SK-N-SH (cell line): ENCODE data around the gene RABEP2. TPM values are rescaled to one million over a fixed set of nuclear protein-coding genes. Genes with fewer than 3 reads are reported as not detected.
A peak's percentile ranks its signal among the peaks of the same experiment; 100 is the strongest.

Experiments used
- CTCF ChIA-PET: fragments of 300-600, 350-600 bp; formaldehyde crosslinking; extraction: SDS; loops from one replicate; lab custom pipeline; 2021; lab: Yijun Ruan, JAX
- POLR2A ChIA-PET: fragments of 350-600 bp; sonication (Branson Sonifier 250); formaldehyde crosslinking; extraction: SDS; loops from one replicate; lab custom pipeline; 2020; ENCODE audit warnings: antibody characterized with exemption, inconsistent platforms; lab: Yijun Ruan, JAX
- DNase-seq: peaks from one replicate; pipeline ENCODE4 v3.0.0; 2012
- H2AFZ ChIP-seq: fragments of 200-600 bp; sonication (generic); 2 replicates; pipeline ENCODE4 v1.8.1; 2016; ENCODE audit warnings: antibody characterized with exemption, mild to moderate bottlenecking, low read depth
- H3F3A ChIP-seq: fragments of 200-600 bp; sonication (generic); replicated peaks from 2 replicates; pipeline ENCODE3; 2016; ENCODE audit warnings: antibody characterized with exemption, mild to moderate bottlenecking; ENCODE audit not compliant: insufficient read depth
- H3K27ac ChIP-seq, 2 experiments: fragments of 200-500 bp in 1 of 2; fragments of 200-600 bp in 1 of 2; sonication (Bioruptor generic) in 1 of 2; sonication (generic), shearing (Covaris generic) in 1 of 2; 2 replicates each; pipeline versions ENCODE4 v1.5.1 to v1.6.1; 2014 to 2016; ENCODE audit warnings: low read depth in 2 of 2, inconsistent platforms in 1 of 2, low read length in 1 of 2, mild to moderate bottlenecking in 1 of 2, mixed read lengths in 1 of 2
- H3K27me3 ChIP-seq: fragments of 200-600 bp; sonication (generic), shearing (Covaris generic); 2 replicates; pipeline ENCODE4 v1.6.1; 2016; ENCODE audit warnings: mixed run types; ENCODE audit not compliant: insufficient read depth
- H3K36me3 ChIP-seq, 2 experiments: fragments of 200-500 bp in 1 of 2; fragments of 200-600 bp in 1 of 2; sonication (Bioruptor generic) in 1 of 2; sonication (generic) in 1 of 2; replicated peaks in 1 of 2; 2 replicates each; pipeline versions ENCODE3 to v1.5.1; 2014 to 2016; ENCODE audit warnings: low read length in 1 of 2, mild to moderate bottlenecking in 1 of 2; ENCODE audit not compliant: insufficient read depth in 2 of 2, control insufficient read depth in 1 of 2
- H3K4me1 ChIP-seq, 2 experiments: fragments of 200-500 bp in 1 of 2; fragments of 200-600 bp in 1 of 2; sonication (Bioruptor generic) in 1 of 2; sonication (generic), shearing (Covaris generic) in 1 of 2; 2 replicates each; pipeline versions ENCODE4 v1.5.1 to v1.6.1; 2014 to 2016; ENCODE audit warnings: low read depth in 1 of 2, low read length in 1 of 2, mixed run types in 1 of 2; ENCODE audit not compliant: insufficient read depth in 2 of 2, control insufficient read depth in 1 of 2
- H3K4me2 ChIP-seq: fragments of 200-600 bp; sonication (generic), shearing (Covaris generic); 2 replicates; pipeline ENCODE4 v1.6.1; 2017; ENCODE audit warnings: mixed run types
- H3K4me3 ChIP-seq, 2 experiments: fragments of 200-500 bp in 1 of 2; fragments of 200-600 bp in 1 of 2; sonication (Bioruptor generic) in 1 of 2; sonication (generic), shearing (Covaris generic) in 1 of 2; 2 replicates each; pipeline versions ENCODE4 v1.5.1 to v1.8.1; 2014 to 2016; ENCODE audit warnings: low read depth in 2 of 2, inconsistent platforms in 1 of 2, low read length in 1 of 2, mild to moderate bottlenecking in 1 of 2, mixed read lengths in 1 of 2, moderate library complexity in 1 of 2
- H3K79me2 ChIP-seq: fragments of 200-600 bp; sonication (generic); 2 replicates; pipeline ENCODE4 v1.8.1; 2017; ENCODE audit warnings: mild to moderate bottlenecking; ENCODE audit not compliant: insufficient read depth
- H3K9ac ChIP-seq: fragments of 200-600 bp; sonication (generic); 2 replicates; pipeline ENCODE4 v1.6.1; 2017; ENCODE audit warnings: mixed run types
- H3K9me2 ChIP-seq: fragments of 200-600 bp; sonication (generic); 2 replicates; pipeline ENCODE4 v1.6.1; 2017; ENCODE audit warnings: mixed run types
- H3K9me3 ChIP-seq: fragments of 200-600 bp; sonication (generic); 2 replicates; pipeline ENCODE4 v1.6.1; 2017; ENCODE audit warnings: mixed run types, mild to moderate bottlenecking, moderate library complexity
- H4K20me1 ChIP-seq: fragments of 200-600 bp; sonication (generic); 2 replicates; pipeline ENCODE4 v1.6.1; 2017; ENCODE audit warnings: mild to moderate bottlenecking, mixed run types; ENCODE audit not compliant: insufficient read depth
- CTCF ChIP-seq: fragments of 200-600 bp; sonication (generic); IDR thresholded peaks from 2 replicates; pipeline ENCODE4 v1.6.1; 2017; ENCODE audit warnings: antibody characterized with exemption, mild to moderate bottlenecking, moderate library complexity
- ELF1 ChIP-seq: IDR thresholded peaks from 2 replicates; pipeline ENCODE4 v1.4.0; 2012
- EZH2phosphoT487 ChIP-seq: fragments of 200-600 bp; sonication (generic); IDR thresholded peaks from 2 replicates; pipeline ENCODE4 v1.6.1; 2017; ENCODE audit warnings: low read depth, mixed run types, mild to moderate bottlenecking, antibody characterized with exemption, moderate library complexity, borderline replicate concordance
- FOXJ3 ChIP-seq: sonication (generic); formaldehyde crosslinking; IDR thresholded peaks from 2 replicates; pipeline ENCODE4 v1.5.1; 2020; ENCODE audit warnings: mild to moderate bottlenecking, missing genetic modification reagents
- IRF3 ChIP-seq: fragments of 150-350 bp; IDR thresholded peaks from 2 replicates; pipeline ENCODE4 v1.6.1; 2016; ENCODE audit warnings: mild to moderate bottlenecking, low read depth, low read length
- PBX3 ChIP-seq: IDR thresholded peaks from 2 replicates; pipeline ENCODE4; 2012
- POLR2AphosphoS5 ChIP-seq: IDR thresholded peaks from 2 replicates; pipeline ENCODE4 v1.6.1; 2012; ENCODE audit warnings: low read depth, low read length
- RAD21 ChIP-seq: IDR thresholded peaks from 2 replicates; pipeline ENCODE4 v1.6.1; 2012; ENCODE audit warnings: mild to moderate bottlenecking, low read length
- TAF1 ChIP-seq: IDR thresholded peaks from 2 replicates; pipeline ENCODE4 v1.6.1; 2012; ENCODE audit warnings: low read depth, mild to moderate bottlenecking, low read length, moderate library complexity, borderline replicate concordance
- TCF12 ChIP-seq: IDR thresholded peaks from 2 replicates; pipeline ENCODE4 v1.4.0; 2012
- TEAD4 ChIP-seq: IDR thresholded peaks from 2 replicates; pipeline ENCODE4 v1.4.0; 2012; ENCODE audit warnings: mild to moderate bottlenecking, borderline replicate concordance; ENCODE audit not compliant: insufficient read depth
- USF1 ChIP-seq: IDR thresholded peaks from 2 replicates; pipeline ENCODE4 v1.4.0; 2012; ENCODE audit warnings: low read depth, borderline replicate concordance
- USF2 ChIP-seq: fragments of 150-350 bp; IDR thresholded peaks from 2 replicates; pipeline ENCODE4 v1.6.1; 2017; ENCODE audit warnings: antibody characterized with exemption, low read length, low read depth, borderline replicate concordance
- ZBTB33 ChIP-seq: IDR thresholded peaks from 2 replicates; pipeline ENCODE4 v1.4.0; 2012; ENCODE audit warnings: low read depth, borderline replicate concordance
- WGBS: methylation state at CpG from one replicate; pipeline ENCODE4 v1.1.6; 2017; ENCODE audit warnings: low lambda C conversion rate; 5-methylcytosine and 5-hydroxymethylcytosine counted together
- polyA plus RNA-seq, 3 experiments: library from polyadenylated mRNA; depleted of rRNA; stranded (reverse); fragments of >200 nt; gene quantifications; 2 replicates each; pipeline ENCODE4 v1.2.3, GENCODE V29; 2012

The RABEP2 gene
- polyA plus RNA-seq, 1 of the 3 experiments (the other 2 are of a cell fraction): 46.1 TPM

GRCh38 chr16:28915181-28915580 is 9.9 kb downstream of the RABEP2 start (continued):
- no peak for TF ChIP-seq ZBTB33
- TF ChIP-seq TEAD4: peak; percentile 31; the same call in 1 of the 2 replicates
- TF ChIP-seq ELF1: no peak
- no peak for TF ChIP-seq CTCF
- no peak for TF ChIP-seq TAF1
- TF ChIP-seq IRF3: no peak
- no peak for TF ChIP-seq USF2
- peak; percentile 90 for TF ChIP-seq TCF12
- TF ChIP-seq PBX3: peak; percentile 57

GRCh38 chr16:28913946-28914724 is 10.9 kb downstream of the RABEP2 start:
- Histone ChIP-seq H3K9me3 (no peaks in the 10 kb centered on the region), H3F3A (peaks cover 14% of the 10 kb centered on the region), H3K27ac (no peak overlapping the region), H3K79me2 (no peaks in the 10 kb centered on the region), H3K4me1 (no peaks in the 10 kb centered on the region), H3K36me3 (peaks cover 6 to 12% of the 10 kb centered on the region in 2 experiments), H3K9ac (no peak overlapping the region), H2AFZ (no peak overlapping the region), H3K4me2 (no peak overlapping the region), H3K27me3 (no peaks in the 10 kb centered on the region), H3K9me2 (no peaks in the 10 kb centered on the region), H4K20me1 (no peaks in the 10 kb centered on the region), H3K4me3 (no peak overlapping the region)
- POLR2A ChIA-PET: no interaction called here
- WGBS: 97% methylated on average over 23 of the region's 29 CpGs
- no peak for DNase-seq
- CTCF ChIA-PET: interaction anchor here (1.2 kb wide), 1 partner anchor 636 kb away, joined by 3 read pairs; no protein-coding TSS in a partner anchor
- TF ChIP-seq RAD21: no peak
- no peak for TF ChIP-seq FOXJ3 (CRISPR knock-in tag)
- no peak for TF ChIP-seq ZBTB33
- TF ChIP-seq USF1: no peak
- TF ChIP-seq POLR2AphosphoS5: no peak
- no peak for TF ChIP-seq TAF1
- TF ChIP-seq EZH2phosphoT487: no peak
- TF ChIP-seq TEAD4: no peak
